Heart right ventricle (tissue), 16 donors: ENCODE results near the gene PCSK5. TPM values are rescaled to one million over a fixed set of nuclear protein-coding genes. Genes with fewer than 3 reads are reported as not detected.

Experiments
- ATAC-seq, 8 donors: fragments of 200-7000 bp; cut with Tn5 transposase; one replicate each; pipeline ENCODE4 v1.9.1; 2020; ENCODE audit warnings: mild to moderate bottlenecking in 8 of 8, moderate library complexity in 8 of 8, moderate number of reproducible peaks in 1 of 8
- DNase-seq, 2 donors: peaks; one replicate each; pipeline ENCODE4 v3.0.0-alpha.2; 2020
- H3K27ac ChIP-seq, 10 donors: fragments of 200-600 bp; sonication (generic) in 2 of 10; one replicate each; pipeline versions ENCODE4 v1.5.0 to v1.8.0; 2020 to 2022; ENCODE audit warnings: mild to moderate bottlenecking in 3 of 10
- H3K27me3 ChIP-seq, 7 donors: fragments of 200-600 bp; one replicate each; pipeline ENCODE4 v1.8.0; 2021 to 2022; ENCODE audit warnings: mild to moderate bottlenecking in 2 of 7
- H3K36me3 ChIP-seq, 9 donors: fragments of 200-600 bp; sonication (generic) in 1 of 9; one replicate each; pipeline versions ENCODE4 v1.5.0 to v1.8.0; 2020 to 2022; ENCODE audit warnings: mild to moderate bottlenecking in 2 of 9
- H3K4me1 ChIP-seq, 9 donors: fragments of 200-600 bp; sonication (generic) in 1 of 9; one replicate each; pipeline versions ENCODE4 v1.5.0 to v1.8.0; 2020 to 2022; ENCODE audit warnings: mild to moderate bottlenecking in 4 of 9
- H3K4me3 ChIP-seq, 10 donors: fragments of 200-600 bp; sonication (generic) in 2 of 10; one replicate each; pipeline versions ENCODE4 v1.5.0 to v1.8.0; 2020 to 2022; ENCODE audit warnings: mild to moderate bottlenecking in 7 of 10, moderate library complexity in 2 of 10
- H3K9me3 ChIP-seq, 11 donors: fragments of 200-600 bp in 10 of 11; sonication (generic) in 2 of 11; one replicate each; pipeline versions ENCODE4 v1.5.0 to v1.8.0; 2013 to 2022; ENCODE audit warnings: mild to moderate bottlenecking in 2 of 11, control low read depth in 1 of 11, moderate library complexity in 1 of 11
- WGBS, 2 donors: extraction: QIAGEN DNeasy Blood & Tissue Kit; methylation state at CpG; one replicate each; pipeline ENCODE4 v1.1.7; 2013; ENCODE audit warnings: inconsistent platforms in 1 of 2; 5-methylcytosine and 5-hydroxymethylcytosine counted together
- intact Hi-C, 10 donors: fragments of 100-400 bp; cut with DNase I; formaldehyde crosslinking; loops; one replicate each; pipeline versions ENCODE4 v1.11.1 to v1.14.2; 2022
- polyA plus RNA-seq, 2 donors: library from polyadenylated mRNA; stranded (reverse); fragments of 200-250 nt; gene quantifications; one replicate each; pipeline ENCODE4 v1.2.3, GENCODE V29; 2013
- total RNA-seq, 10 donors: library from RNA; stranded (reverse); fragmentation: NEBNext Ultra II Directional in 3 of 10; extraction: Animal tissue kit (Norgen Biotek cat#: 25700) in 3 of 10; gene quantifications; one replicate each; pipeline versions ENCODE4 v1.2.1 to v1.2.4, GENCODE V29; 2021 to 2023
- TF ChIP-seq, protein P1 (sequence below), 9 donors: fragments of 200-600 bp; sonication (generic) in 2 of 9; IDR thresholded peaks; one replicate each; pipeline versions ENCODE4 v1.5.0 to v1.8.0; 2021 to 2022; ENCODE audit warnings: antibody characterized with exemption in 9 of 9, mild to moderate bottlenecking in 5 of 9, moderate library complexity in 1 of 9
- donor health status: Arrhythmogenic right ventricular cardiomyopathy.
- donor health status: ischemic (EF 13 %, LVEDD 7.1; RV severe dilation, severe dysfunction).
- donor health status: healthy with polysubstance abuse.
- donor health status: DM: no; HTN: yes; CAD: no.
- donor health status: DM: no; HTN: no; CAD: no.
- donor health status: ischemic (EF 25% LVEDD 6.9; RV normal size, moderate dysfunction).
- donor health status: ischemic (EF 25% LVEDD 5.7; RV mildly dilated, moderate dysfunction).
- donor health status: healthy.
- donor health status: DM: yes; HTN: yes; CAD: no.
- donor health status: Ischemic cardiomyopathy.
- donor health status: ischemic (EF 35%, LVEDD 5.7; RV mildly dilated, moderate dysfunction).
- donor health status: nonischemic (EF 11% LVEDD 7.7; RV severe dilation, severe dysfunction).
- donor health status: DM: yes; HTN: yes; CAD: no.
- donor health status: PGD.
- donor health status: ischemic (EF 29% LVEDD 5.4; RV normal size, mild dysfunction).
- donor health status: nonischemic (EF 23%, LVEDD 6.1; RV moderate dilation, normal function).

Gene PCSK5
- total and polyA plus RNA-seq, 12 donors = 1.8 to 8.3 (median 5.7) TPM

- no peak for DNase-seq
- WGBS, 2 donors = 52 to 57% methylated on average over 5 of the region's 5 CpGs
These were observed 287.5 kb downstream of the PCSK5 start for GRCh38 chr9:76177931-76178330.

DNA sequence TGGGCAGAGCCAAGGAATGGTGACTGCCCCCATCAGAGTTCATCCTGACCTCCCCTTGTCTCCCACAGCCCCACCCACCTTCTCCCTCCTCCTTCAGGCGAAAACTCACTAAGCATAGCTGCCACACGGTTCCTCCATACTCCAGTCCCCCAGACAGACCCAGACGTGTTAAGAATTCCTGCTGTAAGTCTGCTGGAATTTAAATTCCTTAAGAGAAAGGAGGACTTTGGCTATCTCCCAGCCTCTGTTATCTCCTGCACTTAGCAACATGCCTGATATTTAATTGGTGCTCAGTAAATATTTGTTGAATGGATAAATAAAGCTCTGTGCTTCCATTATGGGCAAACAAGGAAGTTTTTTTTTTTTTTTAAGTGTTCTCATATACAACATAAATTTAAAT, 290.1 kb downstream of the PCSK5 start:
- intact Hi-C loops = no loop called here
- Histone ChIP-seq H3K9me3 (no peaks in the 10 kb centered on the region), H3K4me3 (no peak overlapping the region), H3K27me3 (no peaks in the 10 kb centered on the region), H3K4me1 (peaks cover 0 to 12% (median 0%) of the 10 kb centered on the region in 9 donors), H3K27ac (no peak overlapping the region), H3K36me3 (peaks cover 0 to 60% (median 10%) of the 10 kb centered on the region in 9 donors)
- TF ChIP-seq, protein P1, sequence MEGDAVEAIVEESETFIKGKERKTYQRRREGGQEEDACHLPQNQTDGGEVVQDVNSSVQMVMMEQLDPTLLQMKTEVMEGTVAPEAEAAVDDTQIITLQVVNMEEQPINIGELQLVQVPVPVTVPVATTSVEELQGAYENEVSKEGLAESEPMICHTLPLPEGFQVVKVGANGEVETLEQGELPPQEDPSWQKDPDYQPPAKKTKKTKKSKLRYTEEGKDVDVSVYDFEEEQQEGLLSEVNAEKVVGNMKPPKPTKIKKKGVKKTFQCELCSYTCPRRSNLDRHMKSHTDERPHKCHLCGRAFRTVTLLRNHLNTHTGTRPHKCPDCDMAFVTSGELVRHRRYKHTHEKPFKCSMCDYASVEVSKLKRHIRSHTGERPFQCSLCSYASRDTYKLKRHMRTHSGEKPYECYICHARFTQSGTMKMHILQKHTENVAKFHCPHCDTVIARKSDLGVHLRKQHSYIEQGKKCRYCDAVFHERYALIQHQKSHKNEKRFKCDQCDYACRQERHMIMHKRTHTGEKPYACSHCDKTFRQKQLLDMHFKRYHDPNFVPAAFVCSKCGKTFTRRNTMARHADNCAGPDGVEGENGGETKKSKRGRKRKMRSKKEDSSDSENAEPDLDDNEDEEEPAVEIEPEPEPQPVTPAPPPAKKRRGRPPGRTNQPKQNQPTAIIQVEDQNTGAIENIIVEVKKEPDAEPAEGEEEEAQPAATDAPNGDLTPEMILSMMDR (IDR thresholded peaks at IDR 0.05) = no peak
- ATAC-seq (peak in 1 of 8 donors; percentile 25), DNase-seq (no peak)
- WGBS, 2 donors = 46 to 57% methylated on average over 3 of the region's 3 CpGs

More at GRCh38 chr9:76177931-76178330, 287.5 kb downstream of the PCSK5 start:
- TF ChIP-seq, protein P1 (IDR thresholded peaks at IDR 0.05) = no peak
- intact Hi-C loops = no loop called here
- H3K9me3 ChIP-seq = no peaks in the 10 kb centered on the region
- H3K36me3 ChIP-seq = peaks cover 0 to 44% (median 10%) of the 10 kb centered on the region in 9 donors
- no peaks in the 10 kb centered on the region for H3K27me3 ChIP-seq
- H3K27ac ChIP-seq = no peak overlapping the region
- ATAC-seq = no peak
- peaks cover 0 to 12% (median 0%) of the 10 kb centered on the region in 9 donors for H3K4me1 ChIP-seq
- H3K4me3 ChIP-seq = no peak overlapping the region

- TF ChIP-seq, protein P1 (IDR thresholded peaks at IDR 0.05) = no peak
- Histone ChIP-seq H3K27ac (no peak overlapping the region), H3K27me3 (no peaks in the 10 kb centered on the region), H3K4me3 (no peak overlapping the region), H3K9me3 (no peaks in the 10 kb centered on the region), H3K36me3 (peaks cover 0 to 66% (median 10%) of the 10 kb centered on the region in 9 donors), H3K4me1 (peaks cover 0 to 12% (median 0%) of the 10 kb centered on the region in 9 donors)
- DNase-seq = no peak
- WGBS, 2 donors = 82 to 87% methylated on average over 5 of the region's 5 CpGs
- intact Hi-C loops = no loop called here
- ATAC-seq = peak in 1 of 8 donors; percentile 57
These were observed 290.7 kb downstream of the PCSK5 start for GRCh38 chr9:76181020-76181641.

- 96 to 99% methylated on average over 5 of the region's 5 CpGs for WGBS, 2 donors
These were observed 291.3 kb downstream of the PCSK5 start for GRCh38 chr9:76181781-76182180.

More at GRCh38 chr9:76181781-76182180, 291.3 kb downstream of the PCSK5 start:
- no peak for ATAC-seq
- peaks cover 0 to 71% (median 10%) of the 10 kb centered on the region in 9 donors for H3K36me3 ChIP-seq
- peaks cover 0 to 12% (median 0%) of the 10 kb centered on the region in 9 donors for H3K4me1 ChIP-seq
- DNase-seq = no peak
- no peaks in the 10 kb centered on the region for H3K9me3 ChIP-seq
- TF ChIP-seq, protein P1 (IDR thresholded peaks at IDR 0.05) = no peak
- no peak overlapping the region for H3K27ac ChIP-seq
- H3K27me3 ChIP-seq = no peaks in the 10 kb centered on the region
- no peak overlapping the region for H3K4me3 ChIP-seq
- intact Hi-C loops = no loop called here
